ENCODE measurements around the gene IREB2.

GRCh38 chr15:78452485-78452884, 14.5 kb downstream of the IREB2 start:
- no peak for TF ChIP-seq CTCF (IDR thresholded peaks at IDR 0.05)
- no peak for TF ChIP-seq POLR2A (IDR thresholded peaks at IDR 0.05)
